DND-41 (cell line): ENCODE data around the gene CMTM7.
"Not testable (repeated sequence)": the region's sequence is repeated elsewhere in the genome, so short reads cannot be mapped to it uniquely, and the experiment has no call there.

Experiments used
- CTCF ChIP-seq: IDR thresholded peaks from 2 replicates; pipeline ENCODE4 v1.5.1; 2012; ENCODE audit warnings: borderline replicate concordance, low read length, moderate library complexity, mild to moderate bottlenecking; ENCODE audit not compliant: poor library complexity, severe bottlenecking; ENCODE audit errors: extremely low read depth
- EZH2 ChIP-seq: IDR thresholded peaks from 3 replicates; pipeline ENCODE4 v1.6.1; 2012; ENCODE audit warnings: borderline replicate concordance, low read depth, mild to moderate bottlenecking, moderate library complexity, low read length, inconsistent platforms; ENCODE audit not compliant: severe bottlenecking

GRCh38 chr3:32462191-32462986 is 70.7 kb downstream of the CMTM7 start:
- TF ChIP-seq EZH2, CTCF: not testable (repeated sequence)
